NCI-H1436 (cell line): ENCODE measurements around the gene CARMIL1.

Source experiments
- DNase-seq: peaks from one replicate; lab custom pipeline; 2025; lab: John Stamatoyannopoulos, UW

CARMIL1 gene

GRCh38 chr6:25619217-25619616 lies 340.0 kb downstream of the CARMIL1 start:
- no peak for DNase-seq

GRCh38 chr6:25620391-25620790 lies 341.2 kb downstream of the CARMIL1 start:
- DNase-seq = no peak

- no peak for DNase-seq
Measured at GRCh38 chr6:25623065-25623464, 343.9 kb downstream of the CARMIL1 start.

- DNase-seq = no peak
Measured at GRCh38 chr6:25623879-25624278, 344.7 kb downstream of the CARMIL1 start.

- no peak for DNase-seq
Measured at GRCh38 chr6:25627001-25627400, 347.8 kb downstream of the CARMIL1 start.

- DNase-seq = no peak
Measured at GRCh38 chr6:25628471-25629197, 349.5 kb downstream of the CARMIL1 start.

- no peak for DNase-seq
Measured at GRCh38 chr6:25629198-25629576, 350.0 kb downstream of the CARMIL1 start.

GRCh38 chr6:25630508-25631278 lies 351.5 kb downstream of the CARMIL1 start:
- DNase-seq = no peak

- no peak for DNase-seq
Measured at GRCh38 chr6:25635886-25636317, 356.7 kb downstream of the CARMIL1 start.

GRCh38 chr6:25637211-25637610 lies 358.0 kb downstream of the CARMIL1 start:
- DNase-seq = no peak

GRCh38 chr6:25637960-25638434 lies 358.8 kb downstream of the CARMIL1 start:
- no peak for DNase-seq

- DNase-seq = no peak
Measured at GRCh38 chr6:25639653-25640052, 360.5 kb downstream of the CARMIL1 start.

GRCh38 chr6:25640446-25640845 lies 361.3 kb downstream of the CARMIL1 start:
- DNase-seq = no peak

GRCh38 chr6:25640891-25641290 lies 361.7 kb downstream of the CARMIL1 start:
- no peak for DNase-seq

- DNase-seq = no peak
Measured at GRCh38 chr6:25641377-25641776, 362.2 kb downstream of the CARMIL1 start.

- DNase-seq = no peak
Measured at GRCh38 chr6:25641940-25642666, 362.9 kb downstream of the CARMIL1 start.

GRCh38 chr6:25642667-25643328 lies 363.6 kb downstream of the CARMIL1 start:
- DNase-seq = no peak

- no peak for DNase-seq
Measured at GRCh38 chr6:25645916-25646315, 366.7 kb downstream of the CARMIL1 start.

- DNase-seq = no peak
Measured at GRCh38 chr6:25649611-25650010, 370.4 kb downstream of the CARMIL1 start.

GRCh38 chr6:25652007-25652515 lies 372.9 kb downstream of the CARMIL1 start, which contains the start of gene SCGN:
SCGN (plus strand) TSS chr6:25652215; CDS start chr6:25652404, 189 bp downstream.
- no peak for DNase-seq

GRCh38 chr6:25655723-25656122 lies 376.5 kb downstream of the CARMIL1 start:
- DNase-seq = no peak
